GM18526 (cell line): ENCODE results near the gene EDC4.

Experiments used
- POLR2A ChIP-seq: IDR thresholded peaks from 3 replicates; pipeline ENCODE4 v1.6.1; 2011; ENCODE audit not compliant: insufficient read length; ENCODE audit errors: extremely low read depth

The EDC4 gene

GRCh38 chr16:67926181-67926750 is 53.4 kb downstream of the EDC4 start:
- no peak for TF ChIP-seq POLR2A

DNA sequence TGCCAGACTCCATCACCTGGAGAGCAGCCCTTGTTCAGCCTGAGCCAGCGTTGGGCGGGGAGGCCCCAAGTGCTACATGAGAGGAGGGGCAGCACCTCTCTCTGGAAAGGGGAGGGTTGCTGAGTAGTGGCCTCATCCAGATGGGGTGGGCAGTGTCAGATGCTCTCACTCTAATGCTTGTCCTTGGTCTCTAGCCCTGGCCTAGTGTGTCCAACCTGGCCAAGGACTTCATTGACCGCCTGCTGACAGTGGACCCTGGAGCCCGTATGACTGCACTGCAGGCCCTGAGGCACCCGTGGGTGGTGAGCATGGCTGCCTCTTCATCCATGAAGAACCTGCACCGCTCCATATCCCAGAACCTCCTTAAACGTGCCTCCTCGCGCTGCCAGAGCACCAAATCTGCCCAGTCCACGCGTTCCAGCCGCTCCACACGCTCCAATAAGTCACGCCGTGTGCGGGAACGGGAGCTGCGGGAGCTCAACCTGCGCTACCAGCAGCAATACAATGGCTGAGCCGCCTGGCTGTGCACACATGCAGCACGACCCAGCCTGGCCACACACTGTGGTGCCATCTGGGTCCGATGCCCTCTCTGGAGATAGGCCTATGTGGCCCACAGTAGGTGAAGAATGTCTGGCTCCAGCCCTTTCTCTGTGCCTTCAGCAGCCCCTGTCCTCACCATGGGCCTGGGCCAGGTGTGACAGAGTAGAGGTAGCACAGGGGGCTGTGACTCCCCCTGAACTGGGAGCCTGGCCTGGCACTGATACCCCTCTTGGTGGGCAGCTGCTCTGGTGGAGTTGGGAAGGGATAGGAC is 54.5 kb downstream of the EDC4 start:
- TF ChIP-seq POLR2A: no peak

DNA sequence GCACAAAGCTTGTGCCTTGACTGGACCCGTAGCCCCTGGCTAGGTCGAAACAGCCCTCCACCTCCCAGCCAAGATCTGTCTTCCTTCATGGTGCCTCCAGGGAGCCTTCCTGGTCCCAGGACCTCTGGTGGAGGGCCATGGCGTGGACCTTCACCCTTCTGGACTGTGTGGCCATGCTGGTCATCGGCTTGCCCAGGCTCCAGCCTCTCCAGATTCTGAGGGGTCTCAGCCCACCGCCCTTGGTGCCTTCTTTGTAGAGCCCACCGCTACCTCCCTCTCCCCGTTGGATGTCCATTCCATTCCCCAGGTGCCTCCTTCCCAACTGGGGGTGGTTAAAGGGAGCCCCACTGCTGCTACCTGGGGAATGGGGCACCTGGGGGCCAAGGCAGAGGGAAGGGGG is 55.3 kb downstream of the EDC4 start:
- no peak for TF ChIP-seq POLR2A

DNA sequence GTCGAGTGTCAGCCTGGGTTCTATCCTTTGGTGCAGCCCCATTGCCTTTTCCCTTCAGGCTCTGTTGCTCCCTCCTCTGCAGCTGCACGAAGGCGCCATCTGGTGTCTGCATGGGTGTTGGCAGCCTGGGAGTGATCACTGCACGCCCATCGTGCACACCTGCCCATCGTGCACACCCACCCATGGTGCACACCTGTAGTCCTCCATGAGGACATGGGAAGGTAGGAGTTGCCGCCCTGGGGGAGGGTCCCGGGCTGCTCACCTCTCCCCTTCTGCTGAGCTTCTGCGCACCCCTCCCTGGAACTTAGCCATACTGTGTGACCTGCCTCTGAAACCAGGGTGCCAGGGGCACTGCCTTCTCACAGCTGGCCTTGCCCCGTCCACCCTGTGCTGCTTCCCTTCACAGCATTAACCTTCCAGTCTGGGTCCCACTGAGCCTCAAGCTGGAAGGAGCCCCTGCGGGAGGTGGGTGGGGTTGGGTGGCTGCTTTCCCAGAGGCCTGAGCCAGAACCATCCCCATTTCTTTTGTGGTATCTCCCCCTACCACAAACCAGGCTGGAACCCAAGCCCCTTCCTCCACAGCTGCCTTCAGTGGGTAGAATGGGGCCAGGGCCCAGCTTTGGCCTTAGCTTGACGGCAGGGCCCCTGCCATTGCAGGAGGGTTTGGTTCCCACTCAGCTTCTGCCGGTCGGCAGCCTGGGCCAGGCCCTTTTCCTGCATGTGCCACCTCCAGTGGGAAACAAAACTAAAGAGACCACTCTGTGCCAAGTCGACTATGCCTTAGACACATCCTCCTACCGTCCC is 55.9 kb downstream of the EDC4 start:
- no peak for TF ChIP-seq POLR2A

- TF ChIP-seq POLR2A: no peak
Observed at GRCh38 chr16:67930191-67930590, 57.3 kb downstream of the EDC4 start.

GRCh38 chr16:67930678-67931211 is 57.9 kb downstream of the EDC4 start:
- TF ChIP-seq POLR2A: no peak
